Measurements from ENCODE around the gene ALDH1A1.

The ALDH1A1 gene

GRCh38 chr9:72915659-72916058 lies 37.2 kb downstream of the ALDH1A1 start:
- DNase-seq = no peak

- DNase-seq = no peak
Measured at GRCh38 chr9:72914750-72915149, 38.1 kb downstream of the ALDH1A1 start.

DNA sequence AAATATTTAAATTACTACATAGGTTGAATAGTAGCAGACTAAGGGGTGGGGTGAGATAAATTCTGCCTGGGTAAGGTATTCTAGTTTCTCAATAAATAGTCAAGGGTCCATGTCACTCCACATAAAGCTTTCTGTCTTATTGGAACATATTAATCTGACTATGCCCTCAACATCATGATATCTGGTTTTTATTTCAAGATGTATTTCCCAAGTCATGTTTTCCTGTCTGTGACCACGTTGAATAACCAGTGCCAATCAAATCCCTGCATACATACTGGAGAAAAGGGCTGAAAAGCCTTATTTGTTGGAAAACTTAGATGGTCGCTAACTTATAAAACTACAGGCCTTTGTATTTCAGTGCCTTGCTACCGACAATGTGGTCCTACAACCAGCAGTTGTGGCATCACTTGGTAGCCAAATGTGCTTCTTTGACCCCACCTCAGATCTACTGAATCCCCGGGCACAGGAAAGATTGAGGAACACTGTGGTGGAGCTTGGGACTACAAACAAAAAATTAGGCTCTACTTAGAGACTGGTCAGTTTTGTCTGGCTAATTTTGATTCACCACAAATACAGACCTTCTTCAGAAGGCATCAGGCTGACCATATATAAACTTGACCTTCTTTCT lies 39.4 kb downstream of the ALDH1A1 start:
- no peak for DNase-seq

DNA sequence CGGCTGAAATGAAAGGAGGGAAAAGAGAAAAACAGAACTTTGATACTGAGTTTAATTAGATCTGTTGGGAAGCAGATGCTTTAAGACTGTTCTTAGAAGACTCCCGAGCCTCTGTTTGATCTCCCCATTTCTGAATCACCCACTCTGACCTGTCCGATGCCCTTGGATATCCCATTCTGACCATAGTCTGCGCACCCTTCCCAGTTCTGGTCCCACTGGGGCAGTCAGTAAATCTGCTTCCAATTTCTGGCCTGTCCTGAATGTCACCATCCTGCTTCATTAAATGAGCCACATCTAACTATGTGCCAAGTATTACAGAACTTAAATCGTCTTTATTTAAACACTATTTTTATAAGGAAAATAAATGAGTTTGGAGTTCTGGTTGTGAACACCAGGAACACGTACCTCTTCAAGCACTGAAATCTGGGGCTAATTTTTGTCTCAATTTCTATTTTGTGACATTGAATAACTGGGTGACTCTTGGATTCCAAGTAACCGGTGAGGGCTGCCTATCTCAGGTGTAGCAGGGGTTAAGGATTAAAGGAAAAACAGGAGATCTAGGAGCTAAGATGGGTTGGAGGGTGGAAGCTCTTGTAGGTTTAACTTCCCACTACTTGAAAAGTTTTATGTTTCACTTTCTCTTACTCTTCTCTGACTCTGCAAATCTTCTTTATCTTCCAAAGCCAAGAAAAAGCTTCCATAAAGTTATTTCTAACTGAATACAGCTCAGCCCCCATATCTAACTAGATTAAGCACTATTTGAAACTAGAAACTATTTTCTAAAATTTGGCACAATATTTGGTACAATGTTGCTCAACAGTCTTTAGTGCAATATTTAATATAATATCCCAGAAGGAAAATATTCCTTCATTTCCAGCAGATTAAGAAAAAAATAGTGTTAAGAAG lies 40.1 kb downstream of the ALDH1A1 start:
- DNase-seq = no peak

GRCh38 chr9:72911816-72912215 lies 41.0 kb downstream of the ALDH1A1 start:
- DNase-seq = no peak

DNA sequence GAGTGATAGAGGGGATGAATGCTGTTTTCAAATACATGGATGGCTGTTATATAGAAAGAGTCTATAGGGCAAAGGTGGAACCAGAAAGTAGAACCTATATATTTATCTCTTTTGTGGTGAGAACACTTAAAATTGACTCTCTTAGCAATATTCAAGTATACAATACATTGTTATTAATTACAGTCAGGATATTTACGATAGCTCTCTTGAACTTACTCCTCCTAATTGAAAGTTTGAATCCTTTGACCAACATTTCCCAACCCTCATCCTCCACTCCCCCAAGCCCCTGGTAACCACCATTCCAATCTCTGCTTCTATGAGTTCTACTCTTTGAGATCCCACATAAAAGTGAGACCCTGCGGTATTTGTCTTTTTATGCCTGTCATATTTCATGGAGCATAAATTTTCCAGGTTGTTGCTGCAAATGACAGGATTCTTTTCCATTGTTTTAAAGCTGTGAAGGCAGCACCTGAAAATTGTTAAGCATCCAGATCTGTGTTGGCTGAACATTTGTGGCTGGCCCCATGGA lies 41.5 kb downstream of the ALDH1A1 start:
- no peak for DNase-seq

DNA sequence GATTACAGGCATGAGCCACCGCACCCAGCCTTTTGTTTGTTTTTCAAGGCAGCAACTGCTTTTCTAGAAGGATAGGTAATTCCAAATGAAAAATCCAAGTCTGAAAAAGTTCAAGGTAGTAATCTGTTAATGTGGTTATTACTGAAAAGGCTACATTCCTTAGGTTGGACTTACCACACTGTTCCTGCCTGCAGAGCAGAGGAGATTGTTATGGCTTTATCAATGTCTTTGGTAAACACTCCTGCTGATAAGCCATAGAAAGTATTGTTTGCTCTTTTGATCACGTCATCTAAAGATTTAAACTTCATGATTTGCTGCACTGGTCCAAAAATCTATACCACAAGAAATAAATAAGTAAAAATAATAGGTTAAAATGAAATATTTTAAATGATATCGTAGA lies 43.4 kb downstream of the ALDH1A1 start:
- no peak for DNase-seq

- no peak for DNase-seq
Measured at GRCh38 chr9:72907421-72907820, 45.4 kb downstream of the ALDH1A1 start.

DNA sequence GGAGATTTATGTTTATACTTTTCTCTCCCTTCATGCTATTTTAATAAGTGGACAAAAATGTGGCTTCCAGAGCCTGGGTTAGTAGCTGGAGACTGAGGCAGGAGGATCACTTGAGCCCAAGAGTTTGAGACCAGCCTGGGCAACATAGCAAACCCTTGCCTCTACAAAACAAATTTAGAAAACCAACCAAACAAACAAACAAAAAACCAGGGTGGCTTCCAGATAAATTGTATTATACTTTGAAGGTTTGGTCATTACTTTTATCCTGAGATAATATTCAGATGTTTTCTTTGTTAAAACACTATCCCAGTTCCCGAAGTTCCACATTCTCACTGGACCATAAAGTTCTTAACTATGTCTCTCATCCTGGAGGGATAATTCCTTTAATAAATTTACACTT lies 46.0 kb downstream of the ALDH1A1 start:
- no peak for DNase-seq

GRCh38 chr9:72905514-72906480 lies 47.1 kb downstream of the ALDH1A1 start:
- DNase-seq = no peak

GRCh38 chr9:72904267-72905093 lies 48.4 kb downstream of the ALDH1A1 start:
- peak in 1 of 4 experiments; percentile 38 for DNase-seq

DNA sequence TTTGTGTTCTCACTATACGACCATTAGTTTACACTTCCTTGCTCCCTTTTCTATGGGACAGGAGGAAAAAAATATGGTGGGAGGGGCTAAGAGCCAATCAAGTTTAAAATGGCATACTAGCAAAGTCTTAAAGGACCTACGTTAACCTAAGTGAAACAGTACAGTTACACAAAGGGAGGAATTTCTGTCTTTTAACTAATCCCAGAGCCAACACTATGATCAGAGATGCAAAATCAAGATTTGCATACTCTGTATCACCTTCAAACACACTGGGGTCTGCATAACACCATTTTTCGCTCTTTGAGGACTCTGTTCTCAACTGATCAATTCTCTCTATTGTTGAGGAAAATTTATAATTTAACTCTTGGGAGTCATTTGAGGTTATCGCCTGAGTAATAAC lies 49.8 kb downstream of the ALDH1A1 start:
- no peak for DNase-seq

DNA sequence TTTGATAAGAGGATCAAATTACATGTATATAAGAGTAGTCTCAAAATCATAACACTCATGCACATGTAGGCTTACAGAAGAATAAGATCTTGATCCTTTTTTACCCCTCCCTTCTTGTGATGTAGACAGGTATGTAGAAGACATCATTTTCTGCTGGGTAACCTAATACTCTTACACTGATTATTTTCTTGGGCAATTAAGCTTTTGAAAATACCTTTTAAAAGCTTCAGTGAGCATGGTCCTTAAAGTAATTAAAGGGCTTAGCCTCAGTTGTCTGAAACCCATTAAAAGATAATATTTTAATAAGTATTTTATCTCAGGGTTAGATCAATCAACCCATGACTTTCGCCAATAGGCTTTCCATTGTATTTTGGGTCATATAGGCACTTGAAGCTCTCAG lies 50.6 kb downstream of the ALDH1A1 start:
- no peak for DNase-seq

DNA sequence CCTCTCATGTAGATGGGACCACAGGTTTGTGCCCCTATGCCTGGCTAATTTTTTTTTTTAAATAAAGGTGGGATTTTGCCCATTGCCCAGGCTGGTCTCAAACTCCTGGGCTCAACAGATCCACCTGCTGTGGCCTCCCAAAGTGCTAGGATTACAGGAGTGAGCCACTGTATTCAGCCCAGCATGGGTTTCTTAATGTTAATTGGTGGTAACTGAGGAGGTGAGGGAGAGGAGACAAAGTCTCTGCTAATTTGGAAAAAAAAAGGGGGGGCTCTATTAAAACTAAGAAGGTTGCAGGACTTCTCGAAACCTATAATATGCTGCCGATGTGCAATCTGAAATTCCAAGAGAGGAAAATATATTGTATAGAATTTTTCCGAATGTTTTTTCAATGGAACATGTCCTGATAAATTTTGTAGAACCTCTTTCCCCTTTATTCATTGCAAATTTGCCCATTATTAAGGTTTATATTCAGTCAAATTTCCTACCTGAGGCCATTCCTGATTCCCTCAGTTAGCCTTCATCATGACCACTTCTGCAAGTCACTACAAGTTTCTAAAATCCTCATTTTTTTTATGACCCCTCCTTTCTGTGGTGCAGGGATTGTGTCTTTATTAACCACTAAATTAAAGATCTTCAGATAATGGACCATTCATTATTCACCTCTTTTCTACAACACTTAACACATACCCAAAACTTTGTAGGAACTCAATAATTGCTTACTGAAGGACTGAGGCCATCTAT lies 52.9 kb downstream of the ALDH1A1 start:
- no peak for DNase-seq

GRCh38 chr9:72898784-72899733 lies 53.8 kb downstream of the ALDH1A1 start:
- DNase-seq = no peak

DNA sequence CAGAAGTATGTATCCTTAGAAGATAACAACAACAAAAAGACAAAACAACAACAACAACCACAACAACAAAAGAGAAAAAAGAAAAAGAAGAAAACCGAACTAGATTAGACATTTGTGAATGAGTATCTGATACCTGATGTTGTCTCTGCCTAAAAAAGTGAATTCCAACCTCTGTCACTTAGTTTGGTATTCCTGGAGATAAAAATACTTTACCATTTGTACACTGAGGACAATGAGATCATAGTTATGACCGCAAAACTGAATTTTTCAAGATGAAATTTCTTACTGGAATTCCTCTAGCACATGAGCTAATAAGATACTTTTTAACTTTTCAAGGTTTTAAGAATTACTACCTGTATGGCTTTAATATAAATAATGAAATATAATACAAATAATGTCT lies 54.5 kb downstream of the ALDH1A1 start:
- DNase-seq = no peak

- no peak for DNase-seq
Measured at GRCh38 chr9:72897069-72897649, 55.7 kb downstream of the ALDH1A1 start.

DNA sequence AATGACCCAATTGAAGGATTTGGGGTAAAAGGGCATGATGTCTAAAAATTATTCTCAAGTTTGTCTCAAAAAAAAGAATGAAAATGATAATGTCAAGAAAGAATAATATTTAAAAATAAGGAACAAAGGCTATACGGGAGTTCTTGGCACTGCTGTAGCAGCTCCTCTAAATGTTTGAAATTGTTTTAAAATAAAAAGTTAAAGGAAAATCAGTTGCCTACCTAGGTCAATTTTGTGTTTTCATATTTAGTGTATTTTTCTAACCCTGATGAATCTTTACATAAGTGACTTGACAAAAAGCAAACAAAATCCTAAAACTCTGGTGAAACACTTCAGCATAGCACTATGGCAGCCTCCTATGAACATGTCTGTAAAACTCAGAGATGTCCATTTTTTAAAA lies 56.4 kb downstream of the ALDH1A1 start:
- DNase-seq = no peak

DNA sequence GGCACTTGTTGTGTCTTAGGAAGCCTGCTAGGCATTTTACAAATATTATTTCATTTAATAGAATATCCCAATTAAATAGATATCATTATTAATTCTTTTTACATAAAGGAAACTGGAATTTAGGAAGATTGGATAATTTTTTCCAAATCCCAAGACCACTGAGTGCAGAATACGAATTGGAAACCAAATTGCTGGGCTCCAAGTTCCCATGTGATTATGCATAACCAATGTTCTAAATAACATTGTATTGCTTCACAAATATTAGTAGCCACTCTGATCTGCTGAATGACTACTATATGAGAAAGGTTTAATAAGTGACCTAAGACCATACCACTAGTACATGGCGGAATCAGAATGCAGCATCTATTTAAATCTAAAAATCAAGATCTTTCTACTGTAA lies 57.7 kb downstream of the ALDH1A1 start:
- DNase-seq = no peak
